ENCODE results near the gene GAB3.

- TF ChIP-seq CTCF (IDR thresholded peaks at IDR 0.05; ENCODE audit: low read depth, low read length): no peak
- TF ChIP-seq EZH2phosphoT487 (IDR thresholded peaks at IDR 0.05; ENCODE audit: low read depth): no peak
Measured at GRCh38 chrX:154775419-154776349, 24.8 kb upstream of the GAB3 start.

All from OCI-LY3 (cell line).